DMS79 (cell line): Measurements from ENCODE around the gene FCSK.
A peak's percentile ranks its signal among the peaks of the same experiment; 100 is the strongest.

Experiments
- DNase-seq: peaks from one replicate; lab custom pipeline; 2025; lab: John Stamatoyannopoulos, UW

FCSK gene

GRCh38 chr16:70480127-70481105 lies 26.0 kb downstream of the FCSK start:
- peak; percentile 51 for DNase-seq

GRCh38 chr16:70481929-70482536 lies 27.6 kb downstream of the FCSK start:
- DNase-seq, result no peak

GRCh38 chr16:70482624-70483023 lies 28.2 kb downstream of the FCSK start:
- DNase-seq, result no peak

- DNase-seq, result no peak
Measured at GRCh38 chr16:70483426-70483825, 29.0 kb downstream of the FCSK start.

- DNase-seq, result no peak
Measured at GRCh38 chr16:70484867-70485266, 30.5 kb downstream of the FCSK start.

GRCh38 chr16:70490261-70490660 lies 35.9 kb downstream of the FCSK start:
- no peak for DNase-seq

- DNase-seq, result no peak
Measured at GRCh38 chr16:70493802-70494201, 39.4 kb downstream of the FCSK start.

GRCh38 chr16:70494202-70494770 lies 39.9 kb downstream of the FCSK start:
- DNase-seq, result no peak

GRCh38 chr16:70494777-70495176 lies 40.4 kb downstream of the FCSK start:
- DNase-seq, result no peak

- DNase-seq, result no peak
Measured at GRCh38 chr16:70495425-70496182, 41.2 kb downstream of the FCSK start.

- DNase-seq, result no peak
Measured at GRCh38 chr16:70496513-70496912, 42.1 kb downstream of the FCSK start.

- no peak for DNase-seq
Measured at GRCh38 chr16:70508752-70509151, 54.4 kb downstream of the FCSK start.

- DNase-seq, result no peak
Measured at GRCh38 chr16:70510216-70510615, 55.8 kb downstream of the FCSK start.

- DNase-seq, result no peak
Measured at GRCh38 chr16:70511833-70512232, 57.4 kb downstream of the FCSK start.

GRCh38 chr16:70512456-70512855 lies 58.1 kb downstream of the FCSK start:
- DNase-seq, result no peak

GRCh38 chr16:70520612-70521297 lies 66.4 kb downstream of the FCSK start:
- no peak for DNase-seq

- no peak for DNase-seq
Measured at GRCh38 chr16:70522216-70523075, 68.1 kb downstream of the FCSK start.

- peak; percentile 61 for DNase-seq
Measured at GRCh38 chr16:70523076-70523742, 68.8 kb downstream of the FCSK start, which contains the start of gene COG4. Gene COG4, minus strand, starts transcription at chr16:70523554. Its CDS starts 11 bp downstream, at chr16:70523543.

GRCh38 chr16:70523743-70524398 lies 69.5 kb downstream of the FCSK start, which contains the start of gene SF3B3:
Gene SF3B3, plus strand, starts transcription at chr16:70523816. Its CDS starts 2,841 bp downstream, at chr16:70526657.
- DNase-seq, result peak; percentile 61
